Measurements from ENCODE around the gene ANO1. TPM values are rescaled to one million over a fixed set of nuclear protein-coding genes. Genes with fewer than 3 reads are reported as not detected.

Gene ANO1
- total RNA-seq, 3 donors from 2014 or later: 3.7 to 95.0 (median 53.7) TPM

- H3K4me1 ChIP-seq: no peaks in the 10 kb centered on the region
- intact Hi-C loops (cut with DNase I; ENCODE audit: low total_unique reads): no loop called here
- no peaks in the 10 kb centered on the region for H3K27me3 ChIP-seq
- H3K27ac ChIP-seq: no peak overlapping the region
- H3K36me3 ChIP-seq: no peaks in the 10 kb centered on the region
- no peak for TF ChIP-seq POLR2AphosphoS5 (IDR thresholded peaks at IDR 0.05)
- no peaks in the 10 kb centered on the region for H3K9me3 ChIP-seq
- H3K4me3 ChIP-seq: no peak overlapping the region
- no peak for DNase-seq (ENCODE audit: low spot score in 2 of 2)
Measured at GRCh38 chr11:70220136-70220535, 142.0 kb downstream of the ANO1 start.

GRCh38 chr11:70220920-70221319, 142.8 kb downstream of the ANO1 start:
- Histone ChIP-seq H3K27ac (no peak overlapping the region), H3K4me3 (no peak overlapping the region), H3K27me3 (no peaks in the 10 kb centered on the region), H3K9me3 (no peaks in the 10 kb centered on the region), H3K4me1 (no peaks in the 10 kb centered on the region), H3K36me3 (no peaks in the 10 kb centered on the region)
- no peak for DNase-seq (ENCODE audit: low spot score in 2 of 2)
- TF ChIP-seq POLR2A (IDR thresholded peaks at IDR 0.05): no peak
- no peak for TF ChIP-seq POLR2AphosphoS5 (IDR thresholded peaks at IDR 0.05)
- no peak for TF ChIP-seq CTCF (IDR thresholded peaks at IDR 0.05)
- intact Hi-C loops (cut with DNase I; ENCODE audit: low total_unique reads): no loop called here

GRCh38 chr11:70225681-70226177, 147.6 kb downstream of the ANO1 start:
- Histone ChIP-seq H3K9me3 (no peaks in the 10 kb centered on the region), H3K27me3 (no peaks in the 10 kb centered on the region), H3K36me3 (no peaks in the 10 kb centered on the region), H3K4me1 (no peaks in the 10 kb centered on the region), H3K27ac (no peak overlapping the region), H3K4me3 (no peak overlapping the region)
- no peak for DNase-seq (ENCODE audit: low spot score in 2 of 2)
- intact Hi-C loops (cut with DNase I; ENCODE audit: low total_unique reads): no loop called here
- no peak for TF ChIP-seq POLR2AphosphoS5 (IDR thresholded peaks at IDR 0.05)
- TF ChIP-seq CTCF (IDR thresholded peaks at IDR 0.05): no peak
- no peak for TF ChIP-seq POLR2A (IDR thresholded peaks at IDR 0.05)

- no peak overlapping the region for H3K4me3 ChIP-seq
- H3K9me3 ChIP-seq: no peaks in the 10 kb centered on the region
- H3K4me1 ChIP-seq: no peaks in the 10 kb centered on the region
- TF ChIP-seq POLR2AphosphoS5 (IDR thresholded peaks at IDR 0.05) (no peak), CTCF (IDR thresholded peaks at IDR 0.05) (no peak), POLR2A (IDR thresholded peaks at IDR 0.05) (no peak)
- intact Hi-C loops (cut with DNase I; ENCODE audit: low total_unique reads): no loop called here
- no peaks in the 10 kb centered on the region for H3K27me3 ChIP-seq
- no peaks in the 10 kb centered on the region for H3K36me3 ChIP-seq
- DNase-seq (ENCODE audit: low spot score in 2 of 2): no peak
- no peak overlapping the region for H3K27ac ChIP-seq
Measured at GRCh38 chr11:70226183-70226582, 148.1 kb downstream of the ANO1 start.

GRCh38 chr11:70226967-70227366, 148.8 kb downstream of the ANO1 start:
- intact Hi-C loops (cut with DNase I; ENCODE audit: low total_unique reads): no loop called here
- Histone ChIP-seq H3K4me1 (no peaks in the 10 kb centered on the region), H3K36me3 (no peaks in the 10 kb centered on the region), H3K4me3 (no peak overlapping the region), H3K9me3 (no peaks in the 10 kb centered on the region), H3K27ac (no peak overlapping the region), H3K27me3 (no peaks in the 10 kb centered on the region)
- no peak for TF ChIP-seq POLR2A (IDR thresholded peaks at IDR 0.05)
- TF ChIP-seq POLR2AphosphoS5 (IDR thresholded peaks at IDR 0.05): no peak
- TF ChIP-seq CTCF (IDR thresholded peaks at IDR 0.05): no peak
- no peak for DNase-seq (ENCODE audit: low spot score in 2 of 2)

- TF ChIP-seq POLR2A (IDR thresholded peaks at IDR 0.05): no peak
- TF ChIP-seq CTCF (IDR thresholded peaks at IDR 0.05): no peak
- no peak for TF ChIP-seq POLR2AphosphoS5 (IDR thresholded peaks at IDR 0.05)
- DNase-seq (ENCODE audit: low spot score in 2 of 2): no peak
- no peaks in the 10 kb centered on the region for H3K9me3 ChIP-seq
- H3K36me3 ChIP-seq: no peaks in the 10 kb centered on the region
- no peaks in the 10 kb centered on the region for H3K27me3 ChIP-seq
- no peak overlapping the region for H3K27ac ChIP-seq
- no peaks in the 10 kb centered on the region for H3K4me1 ChIP-seq
- intact Hi-C loops (cut with DNase I; ENCODE audit: low total_unique reads): no loop called here
- no peak overlapping the region for H3K4me3 ChIP-seq
Measured at GRCh38 chr11:70229737-70230136, 151.6 kb downstream of the ANO1 start.

All from breast epithelium (tissue), 4 donors.